HepG2 (cell line): Measurements from ENCODE around the gene MAN2A2.
"Not testable (repeated sequence)": the region's sequence is repeated elsewhere in the genome, so short reads cannot be mapped to it uniquely, and the experiment has no call there.

Experiments
- ARID2 ChIP-seq: sonication (generic); formaldehyde crosslinking; IDR thresholded peaks from 2 replicates; pipeline ENCODE4 v1.8.1; 2022; ENCODE audit warnings: mild to moderate bottlenecking, missing genetic modification reagents, borderline replicate concordance
- BHLHE40 ChIP-seq: IDR thresholded peaks from 2 replicates; pipeline ENCODE4 v1.6.1; 2011; ENCODE audit warnings: low read length, improper control_type of control experiment
- CBX1 ChIP-seq: IDR thresholded peaks from one replicate; pipeline ENCODE4 v1.6.1; 2016; ENCODE audit warnings: antibody characterized with exemption, low read depth
- CEBPB ChIP-seq: IDR thresholded peaks from 2 replicates; pipeline ENCODE4 v1.6.1; 2011; ENCODE audit warnings: low read depth, low read length, improper control_type of control experiment, borderline replicate concordance
- CENPX ChIP-seq: sonication (generic); formaldehyde crosslinking; IDR thresholded peaks from 2 replicates; pipeline ENCODE4 v1.9.0; 2021; ENCODE audit warnings: mild to moderate bottlenecking, missing genetic modification reagents, moderate library complexity
- CTCF ChIP-seq: sonication (generic); formaldehyde crosslinking; IDR thresholded peaks from 2 replicates; pipeline ENCODE4 v1.5.0; 2020; ENCODE audit warnings: mild to moderate bottlenecking, missing genetic modification reagents, moderate library complexity
- PATZ1 ChIP-seq: sonication (generic); formaldehyde crosslinking; IDR thresholded peaks from 2 replicates; pipeline ENCODE4 v1.4.0; 2020; ENCODE audit warnings: missing genetic modification reagents
- PRDM10 ChIP-seq: sonication (generic); formaldehyde crosslinking; IDR thresholded peaks from 2 replicates; pipeline ENCODE4 v1.4.0; 2020; ENCODE audit warnings: low read depth, missing genetic modification reagents
- RFX1 ChIP-seq: fragments of 450-650 bp; IDR thresholded peaks from 2 replicates; pipeline ENCODE4 v1.6.1; 2017
- TRIM24 ChIP-seq: sonication (generic); formaldehyde crosslinking; IDR thresholded peaks from 2 replicates; pipeline ENCODE4 v1.8.0; 2022; ENCODE audit warnings: mild to moderate bottlenecking, missing genetic modification reagents
- WIZ ChIP-seq: sonication (generic); formaldehyde crosslinking; IDR thresholded peaks from 2 replicates; pipeline ENCODE4 v1.5.1; 2020; ENCODE audit warnings: mild to moderate bottlenecking, missing genetic modification reagents
- ZNF569 ChIP-seq: sonication (generic); formaldehyde crosslinking; IDR thresholded peaks from 2 replicates; pipeline ENCODE4 v1.5.0; 2020; ENCODE audit warnings: mild to moderate bottlenecking, missing genetic modification reagents, moderate library complexity, borderline replicate concordance
- ZNF704 ChIP-seq: sonication (generic); formaldehyde crosslinking; IDR thresholded peaks from 2 replicates; pipeline ENCODE4 v1.8.1; 2023; ENCODE audit warnings: mild to moderate bottlenecking, inconsistent platforms, moderate library complexity, missing genetic modification reagents, borderline replicate concordance
- ZNF800 ChIP-seq: sonication (generic); formaldehyde crosslinking; IDR thresholded peaks from 2 replicates; pipeline ENCODE4 v1.4.0; 2020; ENCODE audit warnings: missing genetic modification reagents

GRCh38 chr15:90874986-90875385 lies 28.1 kb upstream of the MAN2A2 start:
- TF ChIP-seq ZNF704; TRIM24; WIZ (CRISPR knock-in tag); CENPX (CRISPR knock-in tag); PATZ1 (CRISPR knock-in tag); ZNF800 (CRISPR knock-in tag); CBX1; PRDM10; CTCF (CRISPR knock-in tag); BHLHE40; ARID2 (CRISPR knock-in tag); ZNF569 (CRISPR knock-in tag); RFX1; CEBPB: not testable (repeated sequence)
